Measurements from ENCODE around the gene PIK3CG. TPM values are rescaled to one million over a fixed set of nuclear protein-coding genes. Genes with fewer than 3 reads are reported as not detected.
A peak's percentile ranks its signal among the peaks of the same experiment; 100 is the strongest.

Gene PIK3CG
- total and polyA plus RNA-seq, 10 of the 15 experiments (the other 5 are each of a cell fraction or from before 2014, with no cell fraction given), result 0.79 to 7.6 (median 5.2) TPM

- no peak for TF ChIP-seq ZBTB40 (IDR thresholded peaks at IDR 0.05; ENCODE audit: borderline replicate concordance)
- TF ChIP-seq IKZF2 (IDR thresholded peaks at IDR 0.05), result peak; percentile 53 to 66
- TF ChIP-seq GABPA (IDR thresholded peaks at IDR 0.05; ENCODE audit: low read depth), result peak; percentile 45; the same call in 1 of the 2 replicates
- no peak for TF ChIP-seq CBX3 (IDR thresholded peaks at IDR 0.05; ENCODE audit: borderline replicate concordance, low read depth)
- no peak for TF ChIP-seq NFXL1 (IDR thresholded peaks at IDR 0.05; ENCODE audit: borderline replicate concordance)
- TF ChIP-seq NR2C1 (IDR thresholded peaks at IDR 0.05), result no peak
- TF ChIP-seq PAX5 (IDR thresholded peaks at IDR 0.05; ENCODE audit: borderline replicate concordance, low read depth, low read length), result no peak
- TF ChIP-seq HDAC2 (IDR thresholded peaks at IDR 0.05), result no peak
- TF ChIP-seq, protein P1, sequence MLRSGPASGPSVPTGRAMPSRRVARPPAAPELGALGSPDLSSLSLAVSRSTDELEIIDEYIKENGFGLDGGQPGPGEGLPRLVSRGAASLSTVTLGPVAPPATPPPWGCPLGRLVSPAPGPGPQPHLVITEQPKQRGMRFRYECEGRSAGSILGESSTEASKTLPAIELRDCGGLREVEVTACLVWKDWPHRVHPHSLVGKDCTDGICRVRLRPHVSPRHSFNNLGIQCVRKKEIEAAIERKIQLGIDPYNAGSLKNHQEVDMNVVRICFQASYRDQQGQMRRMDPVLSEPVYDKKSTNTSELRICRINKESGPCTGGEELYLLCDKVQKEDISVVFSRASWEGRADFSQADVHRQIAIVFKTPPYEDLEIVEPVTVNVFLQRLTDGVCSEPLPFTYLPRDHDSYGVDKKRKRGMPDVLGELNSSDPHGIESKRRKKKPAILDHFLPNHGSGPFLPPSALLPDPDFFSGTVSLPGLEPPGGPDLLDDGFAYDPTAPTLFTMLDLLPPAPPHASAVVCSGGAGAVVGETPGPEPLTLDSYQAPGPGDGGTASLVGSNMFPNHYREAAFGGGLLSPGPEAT (IDR thresholded peaks at IDR 0.05; ENCODE audit: low read depth), result peak; percentile 29; the same call in 1 of the 2 replicates
- TF ChIP-seq, protein P2, sequence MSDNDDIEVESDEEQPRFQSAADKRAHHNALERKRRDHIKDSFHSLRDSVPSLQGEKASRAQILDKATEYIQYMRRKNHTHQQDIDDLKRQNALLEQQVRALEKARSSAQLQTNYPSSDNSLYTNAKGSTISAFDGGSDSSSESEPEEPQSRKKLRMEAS (IDR thresholded peaks at IDR 0.05; ENCODE audit: low read depth, low read length), result no peak
- TF ChIP-seq, protein P3, sequence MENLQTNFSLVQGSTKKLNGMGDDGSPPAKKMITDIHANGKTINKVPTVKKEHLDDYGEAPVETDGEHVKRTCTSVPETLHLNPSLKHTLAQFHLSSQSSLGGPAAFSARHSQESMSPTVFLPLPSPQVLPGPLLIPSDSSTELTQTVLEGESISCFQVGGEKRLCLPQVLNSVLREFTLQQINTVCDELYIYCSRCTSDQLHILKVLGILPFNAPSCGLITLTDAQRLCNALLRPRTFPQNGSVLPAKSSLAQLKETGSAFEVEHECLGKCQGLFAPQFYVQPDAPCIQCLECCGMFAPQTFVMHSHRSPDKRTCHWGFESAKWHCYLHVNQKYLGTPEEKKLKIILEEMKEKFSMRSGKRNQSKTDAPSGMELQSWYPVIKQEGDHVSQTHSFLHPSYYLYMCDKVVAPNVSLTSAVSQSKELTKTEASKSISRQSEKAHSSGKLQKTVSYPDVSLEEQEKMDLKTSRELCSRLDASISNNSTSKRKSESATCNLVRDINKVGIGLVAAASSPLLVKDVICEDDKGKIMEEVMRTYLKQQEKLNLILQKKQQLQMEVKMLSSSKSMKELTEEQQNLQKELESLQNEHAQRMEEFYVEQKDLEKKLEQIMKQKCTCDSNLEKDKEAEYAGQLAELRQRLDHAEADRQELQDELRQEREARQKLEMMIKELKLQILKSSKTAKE (IDR thresholded peaks at IDR 0.05; ENCODE audit: low read depth, poor library complexity, severe bottlenecking), result no peak
- TF ChIP-seq MTA3 (IDR thresholded peaks at IDR 0.05; ENCODE audit: borderline replicate concordance, low read length), result 0 out of 2 replicates have a peak, but pooled peaks have one; percentile 45
- TF ChIP-seq, protein P4, sequence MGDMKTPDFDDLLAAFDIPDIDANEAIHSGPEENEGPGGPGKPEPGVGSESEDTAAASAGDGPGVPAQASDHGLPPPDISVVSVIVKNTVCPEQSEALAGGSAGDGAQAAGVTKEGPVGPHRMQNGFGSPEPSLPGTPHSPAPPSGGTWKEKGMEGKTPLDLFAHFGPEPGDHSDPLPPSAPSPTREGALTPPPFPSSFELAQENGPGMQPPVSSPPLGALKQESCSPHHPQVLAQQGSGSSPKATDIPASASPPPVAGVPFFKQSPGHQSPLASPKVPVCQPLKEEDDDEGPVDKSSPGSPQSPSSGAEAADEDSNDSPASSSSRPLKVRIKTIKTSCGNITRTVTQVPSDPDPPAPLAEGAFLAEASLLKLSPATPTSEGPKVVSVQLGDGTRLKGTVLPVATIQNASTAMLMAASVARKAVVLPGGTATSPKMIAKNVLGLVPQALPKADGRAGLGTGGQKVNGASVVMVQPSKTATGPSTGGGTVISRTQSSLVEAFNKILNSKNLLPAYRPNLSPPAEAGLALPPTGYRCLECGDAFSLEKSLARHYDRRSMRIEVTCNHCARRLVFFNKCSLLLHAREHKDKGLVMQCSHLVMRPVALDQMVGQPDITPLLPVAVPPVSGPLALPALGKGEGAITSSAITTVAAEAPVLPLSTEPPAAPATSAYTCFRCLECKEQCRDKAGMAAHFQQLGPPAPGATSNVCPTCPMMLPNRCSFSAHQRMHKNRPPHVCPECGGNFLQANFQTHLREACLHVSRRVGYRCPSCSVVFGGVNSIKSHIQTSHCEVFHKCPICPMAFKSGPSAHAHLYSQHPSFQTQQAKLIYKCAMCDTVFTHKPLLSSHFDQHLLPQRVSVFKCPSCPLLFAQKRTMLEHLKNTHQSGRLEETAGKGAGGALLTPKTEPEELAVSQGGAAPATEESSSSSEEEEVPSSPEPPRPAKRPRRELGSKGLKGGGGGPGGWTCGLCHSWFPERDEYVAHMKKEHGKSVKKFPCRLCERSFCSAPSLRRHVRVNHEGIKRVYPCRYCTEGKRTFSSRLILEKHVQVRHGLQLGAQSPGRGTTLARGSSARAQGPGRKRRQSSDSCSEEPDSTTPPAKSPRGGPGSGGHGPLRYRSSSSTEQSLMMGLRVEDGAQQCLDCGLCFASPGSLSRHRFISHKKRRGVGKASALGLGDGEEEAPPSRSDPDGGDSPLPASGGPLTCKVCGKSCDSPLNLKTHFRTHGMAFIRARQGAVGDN (IDR thresholded peaks at IDR 0.05), result no peak
- no peak for TF ChIP-seq KAT2A (conservative IDR thresholded peaks at IDR 0.05; ENCODE audit: control insufficient read depth, low read depth, low read length)
- no peak for TF ChIP-seq SP1 (IDR thresholded peaks at IDR 0.05; ENCODE audit: low read depth, low read length)
- TF ChIP-seq SPI1 (IDR thresholded peaks at IDR 0.05; ENCODE audit: borderline replicate concordance, insufficient read depth, low read depth, low read length), result peak; percentile 81
These were observed at the start of gene PIK3CG (continued) for GRCh38 chr7:106865130-106866041.
